HT1080 (cell line): Measurements from ENCODE around the gene CC2D2A. TPM values are rescaled to one million over a fixed set of nuclear protein-coding genes. Genes with fewer than 3 reads are reported as not detected.

Source experiments
- DNase-seq: peaks from one replicate; pipeline ENCODE4 v3.0.0-alpha.2; 2015; ENCODE audit warnings: low read depth
- polyA plus RNA-seq, 2 experiments: library from polyadenylated mRNA; depleted of rRNA; stranded (reverse); fragments of >200 nt; gene quantifications; 2 replicates each; pipeline ENCODE4 v1.2.3, GENCODE V29; 2015
- total RNA-seq: library from RNA; depleted of rRNA; stranded (reverse); fragments of >200 nt; shearing (Covaris generic); gene quantifications from 2 replicates; pipeline ENCODE4 v1.2.3, GENCODE V29; 2014; rRNA removed

The CC2D2A gene
- 15.3 and 22.0 TPM in 2 replicates for total RNA-seq
- 10.2 and 13.6 TPM in 2 replicates for polyA plus RNA-seq (2015; cell fraction: cytosol; rRNA removed)
- polyA plus RNA-seq (2015; cell fraction: nucleus; rRNA removed), result 19.3 and 45.2 TPM in 2 replicates

GRCh38 chr4:15469402-15470127 lies at the start of gene CC2D2A:
TSS of gene CC2D2A (plus strand) at chr4:15469882. CDS start at chr4:15475933, 6,051 bp downstream.
- DNase-seq, result peak; percentile 74

- DNase-seq, result peak; percentile 83
Measured at GRCh38 chr4:15420642-15421041, 49.0 kb upstream of the CC2D2A start.

- no peak for DNase-seq
Measured at GRCh38 chr4:15423285-15423711, 46.4 kb upstream of the CC2D2A start.

GRCh38 chr4:15425520-15425919 lies 44.2 kb upstream of the CC2D2A start:
- peak; percentile 20 for DNase-seq

- DNase-seq, result no peak
Measured at GRCh38 chr4:15427161-15427560, 42.5 kb upstream of the CC2D2A start.

- no peak for DNase-seq
Measured at GRCh38 chr4:15427701-15428100, 42.0 kb upstream of the CC2D2A start, which contains the start of gene C1QTNF7. TSS of gene C1QTNF7 (plus strand) at chr4:15428033. CDS start at chr4:15435744, 7,711 bp downstream.

- no peak for DNase-seq
Measured at GRCh38 chr4:15428611-15429010, 41.1 kb upstream of the CC2D2A start.

- no peak for DNase-seq
Measured at GRCh38 chr4:15434091-15434490, 35.6 kb upstream of the CC2D2A start.

- DNase-seq, result no peak
Measured at GRCh38 chr4:15434676-15435075, 35.0 kb upstream of the CC2D2A start.

GRCh38 chr4:15436513-15436912 lies 33.2 kb upstream of the CC2D2A start:
- no peak for DNase-seq

- peak; percentile 61 for DNase-seq
Measured at GRCh38 chr4:15438939-15439524, 30.6 kb upstream of the CC2D2A start.

- DNase-seq, result no peak
Measured at GRCh38 chr4:15443371-15444160, 26.1 kb upstream of the CC2D2A start.

- no peak for DNase-seq
Measured at GRCh38 chr4:15444276-15444675, 25.4 kb upstream of the CC2D2A start.

- no peak for DNase-seq
Measured at GRCh38 chr4:15444879-15445547, 24.7 kb upstream of the CC2D2A start.

GRCh38 chr4:15451181-15451865 lies 18.4 kb upstream of the CC2D2A start:
- peak; percentile 62 for DNase-seq

GRCh38 chr4:15451866-15452765 lies 17.6 kb upstream of the CC2D2A start:
- DNase-seq, result peak; percentile 93

- no peak for DNase-seq
Measured at GRCh38 chr4:15455290-15455689, 14.4 kb upstream of the CC2D2A start.

GRCh38 chr4:15457406-15458201 lies 12.1 kb upstream of the CC2D2A start:
- peak; percentile 38 for DNase-seq

GRCh38 chr4:15458616-15459015 lies 11.1 kb upstream of the CC2D2A start:
- DNase-seq, result no peak
